ENCODE results near the gene PEF1. TPM values are rescaled to one million over a fixed set of nuclear protein-coding genes. Genes with fewer than 3 reads are reported as not detected.

PEF1 gene, protein sequence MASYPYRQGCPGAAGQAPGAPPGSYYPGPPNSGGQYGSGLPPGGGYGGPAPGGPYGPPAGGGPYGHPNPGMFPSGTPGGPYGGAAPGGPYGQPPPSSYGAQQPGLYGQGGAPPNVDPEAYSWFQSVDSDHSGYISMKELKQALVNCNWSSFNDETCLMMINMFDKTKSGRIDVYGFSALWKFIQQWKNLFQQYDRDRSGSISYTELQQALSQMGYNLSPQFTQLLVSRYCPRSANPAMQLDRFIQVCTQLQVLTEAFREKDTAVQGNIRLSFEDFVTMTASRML
- 10 to 100 TPM; 27.8 to 67.3 (median 62.0) TPM for polyA plus RNA-seq

DNA sequence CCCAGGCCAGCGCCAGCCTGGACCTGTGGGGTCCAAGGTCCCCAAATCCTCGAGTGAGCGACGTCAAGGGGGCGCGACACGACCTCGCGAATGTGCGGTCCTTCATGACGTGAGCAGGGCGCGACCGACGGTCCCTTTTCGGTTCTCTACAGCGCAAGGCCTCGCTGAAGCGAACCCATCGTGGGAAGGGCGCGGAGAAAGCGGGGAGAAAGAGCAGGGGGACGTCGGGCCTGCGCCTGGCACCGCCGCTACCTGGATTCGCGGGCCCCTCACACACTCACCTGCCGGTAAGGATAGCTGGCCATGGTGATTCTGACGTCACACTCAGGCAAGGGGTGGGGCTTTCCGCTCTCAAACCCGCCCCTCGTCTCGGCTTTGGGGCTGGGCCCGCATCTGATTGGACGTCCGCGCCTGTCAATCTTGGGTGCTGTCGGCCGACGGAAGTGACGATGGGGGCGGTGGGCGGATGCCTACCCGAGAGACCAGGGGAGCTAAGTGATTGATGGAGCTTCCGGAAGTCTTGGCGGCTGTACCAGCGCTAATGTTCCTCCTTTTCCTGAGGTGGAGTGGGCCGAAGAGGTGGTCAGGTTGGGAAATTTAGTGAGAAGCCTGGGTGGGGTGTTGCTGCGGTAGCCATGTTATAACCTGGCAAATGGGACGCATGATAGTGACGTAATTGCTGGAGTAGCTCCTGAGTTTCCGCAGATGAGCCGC, at the start of gene PEF1:
Gene PEF1 (minus strand): TSS at position 317 of the 714 bp plus-strand sequence. CDS start 12 bp downstream, at position 305.
- WGBS, 3 donors = 0% methylated on average over 56 of the region's 56 CpGs
- H3K27ac ChIP-seq (ENCODE audit: low read depth, low read length) = peak within 1 kb of the TSS; percentile 99

DNA sequence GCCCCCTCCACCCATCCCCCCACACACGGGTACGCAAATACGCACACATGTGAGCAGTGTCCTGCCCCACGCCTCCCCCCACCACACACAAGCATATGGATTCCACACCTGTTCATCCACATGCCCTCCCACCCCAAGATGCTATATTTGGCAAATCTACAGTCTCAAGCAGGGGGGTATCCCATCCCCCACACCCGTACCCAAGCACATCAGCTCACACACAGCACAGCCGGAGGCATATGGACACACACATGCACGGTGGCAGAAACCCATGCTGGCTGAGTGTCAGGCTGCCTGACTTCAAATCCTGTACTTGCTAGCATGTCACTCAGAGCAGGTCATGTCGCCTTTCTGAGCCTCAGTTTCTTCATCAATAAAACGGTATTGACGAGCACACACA, 48.6 kb upstream of the PEF1 start:
- WGBS, 3 donors = 79 to 89% (median 84%) methylated on average over 10 of the region's 10 CpGs
- no peak overlapping the region for H3K27ac ChIP-seq (ENCODE audit: low read depth, low read length)

DNA sequence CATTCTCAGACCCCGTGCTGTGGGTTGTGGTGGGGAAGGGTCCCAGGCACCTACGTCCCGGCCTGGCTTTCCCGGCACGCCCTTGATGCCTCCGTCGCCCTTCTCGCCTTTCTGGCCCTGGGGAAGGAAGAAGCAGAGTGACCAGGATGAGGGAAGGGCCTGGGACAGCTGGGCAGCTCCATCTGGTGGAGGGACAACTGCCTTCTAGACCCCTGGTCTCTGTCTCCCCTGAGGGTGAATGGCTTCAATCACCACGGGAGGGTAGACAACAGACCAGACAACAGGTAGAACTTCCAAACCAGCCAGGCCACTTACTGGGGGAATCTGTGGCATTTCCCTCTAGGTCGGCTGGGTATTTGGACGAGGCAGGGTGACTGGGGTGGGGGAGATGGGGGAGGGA, 47.3 kb upstream of the PEF1 start:
- 81 to 90% (median 87%) methylated on average over 11 of the region's 11 CpGs for WGBS, 3 donors
- no peak overlapping the region for H3K27ac ChIP-seq (ENCODE audit: low read depth, low read length)

DNA sequence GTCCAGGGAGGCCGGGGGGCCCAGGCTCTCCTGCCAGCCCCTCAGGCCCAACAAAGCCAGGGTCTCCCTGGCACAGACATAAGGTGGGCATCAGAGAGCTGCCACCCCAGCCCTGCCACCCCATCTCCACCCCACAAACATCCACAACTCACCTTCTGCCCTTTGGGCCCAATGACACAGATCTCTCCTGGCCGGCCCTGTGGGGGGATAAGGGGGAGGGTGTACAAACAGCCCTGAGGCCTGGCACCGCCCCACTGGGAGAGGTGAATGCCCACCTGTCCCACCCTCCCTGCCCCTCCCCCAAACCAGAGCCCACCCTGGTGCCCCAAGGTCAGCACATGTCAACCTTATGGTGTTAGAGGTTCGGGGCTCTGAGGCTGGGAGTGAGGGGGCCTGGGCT, 46.8 kb upstream of the PEF1 start:
- H3K27ac ChIP-seq (ENCODE audit: low read depth, low read length) = no peak overlapping the region
- 83 to 93% (median 88%) methylated on average over 2 to 4 of the region's 4 CpGs for WGBS, 3 donors

DNA sequence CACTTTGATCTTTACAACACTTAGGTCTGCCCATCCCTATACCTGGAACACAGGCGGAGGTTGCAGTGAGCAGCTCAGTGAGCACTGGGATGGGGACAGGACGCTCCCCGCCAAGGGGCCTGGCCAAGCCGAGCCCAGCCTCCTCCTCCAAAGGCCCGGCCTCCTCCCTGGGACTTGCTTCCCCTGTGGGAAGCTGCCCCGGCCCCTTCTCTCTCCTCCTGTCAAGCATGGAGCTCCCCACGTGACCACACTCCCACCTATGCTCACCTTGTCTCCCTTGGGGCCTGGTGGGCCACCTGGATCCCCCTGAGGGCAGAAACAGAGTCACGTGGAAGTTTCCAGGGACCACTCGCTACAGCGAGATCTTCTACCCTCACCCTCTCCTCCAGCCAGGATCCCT, 46.2 kb upstream of the PEF1 start:
- whole genome bisulfite sequencing, 3 donors = 88 to 93% (median 91%) methylated on average over 10 of the region's 10 CpGs
- H3K27ac ChIP-seq (ENCODE audit: low read depth, low read length) = no peak overlapping the region

DNA sequence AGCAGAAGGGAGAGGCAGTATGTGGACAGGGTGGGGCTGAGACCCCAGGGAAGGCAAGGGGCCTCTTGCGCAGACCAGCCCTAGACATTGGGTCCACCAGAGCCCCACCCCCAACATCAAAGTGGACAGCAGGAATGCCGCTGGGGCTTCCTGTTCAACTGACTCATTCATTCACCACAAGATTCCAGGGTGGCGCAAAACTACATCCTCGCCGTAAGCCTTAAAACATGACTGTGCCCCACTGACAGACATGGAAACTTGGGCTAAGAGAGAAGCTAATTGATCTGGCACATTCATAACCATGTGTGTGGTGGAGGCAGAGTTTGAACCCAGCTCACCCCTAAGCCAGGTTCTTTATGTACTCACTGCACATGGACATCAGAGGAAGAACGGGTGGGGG, 45.2 kb upstream of the PEF1 start:
- H3K27ac ChIP-seq (ENCODE audit: low read depth, low read length) = no peak overlapping the region

DNA sequence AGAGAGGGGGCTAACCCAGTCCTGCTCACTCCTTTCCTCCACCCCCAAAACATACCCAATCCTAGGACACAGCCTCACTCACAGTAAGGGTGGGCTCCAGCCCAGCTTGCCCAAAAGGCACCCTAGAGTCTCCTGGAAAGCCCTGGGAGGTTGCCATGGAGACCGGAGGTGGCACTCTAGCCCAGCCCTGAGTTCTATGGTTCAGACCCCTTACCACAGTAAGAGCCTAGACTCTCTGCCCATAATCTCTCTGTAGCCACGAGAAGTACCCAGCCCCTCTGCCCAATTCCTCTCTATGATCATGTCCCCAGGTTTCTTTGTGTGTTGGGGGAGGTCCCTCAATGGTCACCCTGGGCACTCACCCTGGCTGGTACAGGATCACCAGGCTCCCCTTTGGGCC, 44.7 kb upstream of the PEF1 start:
- WGBS, 3 donors = 53 to 80% (median 68%) methylated on average over 2 of the region's 2 CpGs
- no peak overlapping the region for H3K27ac ChIP-seq (ENCODE audit: low read depth, low read length)

More for the DNA sequence above, 45.2 kb upstream of the PEF1 start:
- WGBS, 3 donors = 75 to 85% (median 77%) methylated on average over 6 of the region's 6 CpGs

DNA sequence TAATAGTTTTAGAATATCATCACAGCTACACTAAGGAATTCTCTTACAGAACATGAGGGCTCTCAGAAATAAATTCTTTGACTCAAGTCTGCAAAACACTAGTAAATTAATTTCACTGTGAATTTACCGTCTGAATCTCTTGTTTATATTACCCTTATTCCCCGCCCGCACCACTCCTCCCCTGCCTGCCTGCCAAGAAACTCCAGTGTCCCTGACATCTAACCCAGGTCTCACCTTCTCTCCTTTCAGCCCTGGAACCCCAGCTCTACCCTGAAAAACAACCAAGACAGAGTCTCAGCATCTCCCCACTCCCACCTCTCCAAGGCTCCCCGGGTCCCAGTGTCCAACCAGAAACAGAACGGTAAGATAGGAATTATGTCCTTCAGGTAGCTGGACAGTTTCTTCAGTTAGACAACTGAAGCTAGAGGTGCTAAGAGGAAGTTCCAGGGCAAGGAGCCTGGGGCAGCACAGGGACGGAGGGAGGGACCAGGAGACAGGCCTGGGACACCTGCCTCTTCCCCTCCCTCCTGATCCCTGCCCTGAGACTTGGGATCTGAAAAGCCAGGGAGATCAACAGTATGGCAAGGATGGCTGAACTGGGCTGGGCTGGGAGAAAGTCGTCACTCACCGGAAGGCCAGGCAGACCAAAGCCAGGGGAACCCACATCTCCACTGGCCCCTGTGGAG, 43.7 kb upstream of the PEF1 start:
- WGBS, 3 donors = 51 to 76% (median 66%) methylated on average over 8 of the region's 8 CpGs
- H3K27ac ChIP-seq (ENCODE audit: low read depth, low read length) = no peak overlapping the region

DNA sequence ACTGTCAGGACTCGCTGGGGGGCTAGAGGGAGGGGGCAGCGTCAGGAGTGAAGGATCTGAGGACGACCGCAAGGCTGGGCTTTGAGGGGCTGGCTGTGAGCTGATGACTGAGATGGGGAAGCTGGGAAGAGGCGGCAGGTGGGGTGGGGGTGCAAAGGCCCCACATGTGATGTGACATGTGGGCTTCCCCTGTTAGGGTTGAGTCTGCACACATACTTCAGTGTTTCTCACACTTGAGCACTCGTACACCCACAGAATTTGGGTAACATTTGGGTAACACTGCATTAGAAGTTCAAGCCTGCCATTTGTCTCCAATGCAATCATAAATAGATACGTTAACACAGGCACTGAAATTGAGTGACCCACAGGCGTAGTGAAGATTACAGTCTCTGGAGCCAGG, 42.9 kb upstream of the PEF1 start:
- H3K27ac ChIP-seq (ENCODE audit: low read depth, low read length) = no peak overlapping the region
- 71 to 85% (median 84%) methylated on average over 8 of the region's 8 CpGs for WGBS, 3 donors

DNA sequence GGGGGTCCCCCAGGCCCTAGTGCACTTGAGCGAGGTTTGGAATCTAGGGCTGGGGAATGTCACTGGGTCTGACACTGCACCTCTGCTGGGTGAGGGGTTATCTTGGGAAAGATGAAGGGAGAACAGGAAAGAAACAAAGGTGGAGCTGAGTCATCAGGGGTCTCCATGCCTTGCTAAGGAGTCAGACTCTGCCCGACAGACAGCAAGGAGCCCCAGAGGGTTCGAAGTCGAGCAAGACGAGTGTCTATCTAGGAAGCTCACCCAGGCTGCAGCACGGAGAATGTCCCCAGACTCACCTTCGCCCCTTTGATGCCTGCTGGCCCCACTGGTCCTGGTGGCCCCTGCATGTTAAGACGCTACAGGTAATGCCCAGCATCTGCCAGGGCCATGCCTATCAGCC, 41.1 kb upstream of the PEF1 start:
- no peak overlapping the region for H3K27ac ChIP-seq (ENCODE audit: low read depth, low read length)
- WGBS, 3 donors = 77 to 91% (median 88%) methylated on average over 8 of the region's 8 CpGs

DNA sequence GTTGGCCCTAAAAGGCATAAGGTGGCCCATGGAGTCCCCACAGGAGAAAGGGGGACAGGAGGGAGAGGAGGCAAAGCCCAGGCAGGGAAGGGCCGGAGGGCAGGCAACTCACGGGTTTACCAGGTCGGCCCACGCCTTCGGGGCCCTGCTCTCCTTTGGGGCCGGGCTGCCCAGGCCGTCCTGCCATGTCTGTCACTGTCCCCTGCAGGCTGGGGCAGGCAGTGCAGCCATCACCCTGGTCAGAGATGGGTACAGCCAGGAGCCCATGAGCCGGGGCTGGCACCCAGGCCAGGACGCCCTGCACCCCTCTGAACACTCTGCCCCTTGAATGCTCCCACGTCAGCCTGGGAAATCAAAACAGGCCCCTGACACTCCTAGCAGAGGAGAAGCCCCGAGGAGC, 39.3 kb upstream of the PEF1 start:
- 50 to 85% (median 78%) methylated on average over 11 of the region's 11 CpGs for WGBS, 3 donors
- no peak overlapping the region for H3K27ac ChIP-seq (ENCODE audit: low read depth, low read length)

DNA sequence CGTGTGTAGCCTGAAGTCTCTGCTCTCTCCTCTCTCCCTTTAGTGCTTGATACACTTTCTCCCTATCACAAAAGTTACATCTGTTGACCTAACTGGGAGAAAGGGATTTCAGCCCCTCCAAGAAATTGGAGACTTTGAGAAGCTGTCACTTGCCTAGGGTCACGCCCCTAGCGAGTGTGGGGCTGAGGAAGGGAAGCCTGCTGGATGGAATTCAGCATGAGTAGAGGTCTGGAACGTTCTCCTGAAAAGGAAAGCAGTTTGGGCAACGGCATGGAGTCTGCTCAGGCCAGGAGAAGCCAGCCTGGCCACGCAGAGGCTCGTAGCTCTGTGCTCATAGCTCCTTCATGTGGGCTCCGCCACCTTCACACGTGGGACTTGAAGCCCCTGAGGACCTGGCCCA, 36.7 kb upstream of the PEF1 start:
- no peak overlapping the region for H3K27ac ChIP-seq (ENCODE audit: low read depth, low read length)
- WGBS, 3 donors = 60 to 73% (median 62%) methylated on average over 9 of the region's 9 CpGs

DNA sequence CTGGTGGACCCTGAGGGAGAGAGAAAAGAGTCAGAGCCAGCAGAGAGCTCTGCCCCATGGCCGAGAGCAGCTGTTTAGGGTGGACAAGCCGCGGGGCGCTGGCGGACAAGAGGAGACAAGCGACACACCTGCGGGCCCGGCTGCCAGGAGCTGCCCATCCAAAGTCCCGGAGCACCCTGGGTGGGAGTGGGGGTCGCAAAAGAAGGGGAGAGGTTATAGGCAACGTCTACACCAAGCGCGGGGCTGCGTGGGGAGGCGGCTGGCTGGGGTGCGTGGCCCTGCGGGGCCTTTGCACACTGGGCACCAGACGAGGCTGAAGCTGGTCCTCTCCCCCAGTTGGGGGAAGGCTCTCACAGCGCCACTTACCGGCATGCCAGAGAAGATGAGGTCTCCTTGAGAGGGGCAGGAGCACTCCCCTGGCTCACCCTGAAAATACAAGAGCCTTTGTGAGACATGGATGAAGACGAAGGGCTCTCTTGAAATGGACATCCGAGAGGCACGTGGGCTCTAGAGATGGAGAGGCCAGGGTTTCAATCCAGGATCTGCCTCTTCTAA, 35.1 kb upstream of the PEF1 start:
- no peak overlapping the region for H3K27ac ChIP-seq (ENCODE audit: low read depth, low read length)
- 71 to 86% (median 83%) methylated on average over 23 of the region's 23 CpGs for WGBS, 3 donors

DNA sequence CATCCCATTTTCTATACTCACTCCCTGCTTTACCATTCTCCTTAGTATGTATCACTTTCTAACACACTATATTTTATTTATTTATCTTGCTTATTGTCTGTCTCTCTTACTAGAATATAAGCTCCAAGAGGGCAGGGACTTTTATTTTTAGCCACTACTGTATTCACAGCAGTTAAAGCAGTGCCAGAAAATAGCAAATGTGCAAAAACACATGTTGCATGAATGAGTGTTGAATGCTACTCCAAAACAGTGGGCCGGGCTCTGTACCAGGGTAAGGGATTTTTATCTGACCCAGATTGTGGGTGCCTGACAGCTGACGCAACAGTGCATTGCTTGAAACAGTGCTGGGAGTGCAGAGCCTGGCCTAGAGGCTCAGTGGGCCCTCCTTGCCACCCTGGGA, 34.4 kb upstream of the PEF1 start:
- WGBS, 3 donors = 38 to 46% (median 45%) methylated on average over 2 of the region's 2 CpGs
- no peak overlapping the region for H3K27ac ChIP-seq (ENCODE audit: low read depth, low read length)

DNA sequence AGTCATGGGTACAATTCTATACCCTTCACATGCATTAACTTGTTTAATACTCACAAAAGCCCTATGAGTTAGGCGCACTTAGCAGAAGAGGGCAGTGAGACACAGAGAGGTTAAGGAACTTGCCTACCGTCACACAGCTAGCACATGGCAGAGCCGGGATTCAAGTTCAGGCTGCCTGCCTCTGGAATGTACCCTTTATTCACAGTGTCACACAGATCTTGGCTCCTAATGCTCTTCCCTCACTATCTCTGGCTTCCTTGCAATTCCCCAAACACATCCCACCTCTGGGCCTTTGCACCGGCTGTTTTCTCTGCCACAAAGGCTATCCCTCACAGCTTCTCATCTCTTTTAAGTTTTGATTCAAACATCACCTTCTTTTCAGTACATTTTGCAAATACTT, 34.0 kb upstream of the PEF1 start:
- no peak overlapping the region for H3K27ac ChIP-seq (ENCODE audit: low read depth, low read length)
- WGBS, 3 donors = 84 to 95% (median 85%) methylated on average over 4 of the region's 4 CpGs

DNA sequence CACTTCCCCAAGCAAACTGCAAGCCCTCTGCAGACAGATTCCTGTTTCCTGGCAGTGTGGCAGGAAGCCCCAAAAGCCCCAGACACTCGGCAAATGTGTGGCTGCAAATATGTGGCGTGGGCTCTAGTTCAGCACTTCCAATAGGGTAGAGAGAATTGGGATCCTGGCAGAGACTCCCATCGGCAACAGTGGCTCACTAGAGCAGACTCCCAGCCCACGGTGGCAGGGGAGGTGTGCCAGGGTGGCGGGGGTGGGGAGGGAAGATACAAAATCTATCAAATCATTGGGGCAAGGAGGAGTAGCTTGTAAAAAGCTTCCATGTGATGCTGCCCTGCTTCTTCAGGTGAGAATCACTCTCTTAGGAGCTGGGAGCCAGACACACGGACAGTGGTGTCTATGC, 33.3 kb upstream of the PEF1 start:
- WGBS, 3 donors = 61 to 72% (median 68%) methylated on average over 6 of the region's 6 CpGs

DNA sequence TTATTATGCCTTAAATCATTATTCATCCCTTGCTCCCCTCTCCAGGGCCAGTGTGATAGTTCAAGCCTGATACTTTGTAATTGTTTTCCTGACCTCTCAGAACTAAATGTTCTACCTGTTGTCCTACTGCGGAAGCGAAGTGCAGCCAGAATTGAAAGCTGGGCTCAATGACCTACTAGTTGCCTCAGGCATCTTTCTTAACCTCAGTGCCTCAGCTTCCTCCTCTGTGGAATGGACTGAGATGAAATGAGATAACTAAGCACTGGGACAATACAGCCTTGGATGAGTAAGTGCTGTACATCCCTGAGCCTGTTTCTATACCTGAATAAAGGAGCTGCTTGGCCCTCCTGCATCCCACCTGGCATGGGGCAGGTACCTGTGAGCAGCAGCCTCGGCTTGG, 32.7 kb upstream of the PEF1 start:
- 73 to 84% (median 79%) methylated on average over 3 of the region's 3 CpGs for WGBS, 3 donors
- H3K27ac ChIP-seq (ENCODE audit: low read depth, low read length) = no peak overlapping the region

More for the DNA sequence above, 33.3 kb upstream of the PEF1 start:
- H3K27ac ChIP-seq (ENCODE audit: low read depth, low read length) = no peak overlapping the region

DNA sequence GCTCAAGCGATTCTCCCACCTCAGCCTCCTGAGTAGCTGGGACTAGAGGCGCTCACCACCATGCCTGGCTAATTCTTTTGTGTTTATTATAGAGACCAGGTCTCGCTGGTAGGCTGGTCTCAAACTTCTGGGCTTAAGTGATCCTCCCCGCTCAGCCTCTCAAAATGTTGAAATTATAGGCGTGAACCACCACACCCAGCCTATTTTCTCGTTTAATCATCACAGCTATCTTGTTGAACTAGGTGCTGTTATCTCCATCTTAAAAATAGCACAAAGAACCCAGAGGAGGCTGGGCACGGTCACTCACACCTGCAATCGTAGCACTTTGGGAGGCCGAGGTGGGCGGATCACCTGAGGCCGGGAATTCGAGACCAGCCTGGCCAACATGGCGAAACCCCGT, 31.1 kb upstream of the PEF1 start:
- 78 to 92% (median 88%) methylated on average over 14 of the region's 14 CpGs for WGBS, 3 donors

DNA sequence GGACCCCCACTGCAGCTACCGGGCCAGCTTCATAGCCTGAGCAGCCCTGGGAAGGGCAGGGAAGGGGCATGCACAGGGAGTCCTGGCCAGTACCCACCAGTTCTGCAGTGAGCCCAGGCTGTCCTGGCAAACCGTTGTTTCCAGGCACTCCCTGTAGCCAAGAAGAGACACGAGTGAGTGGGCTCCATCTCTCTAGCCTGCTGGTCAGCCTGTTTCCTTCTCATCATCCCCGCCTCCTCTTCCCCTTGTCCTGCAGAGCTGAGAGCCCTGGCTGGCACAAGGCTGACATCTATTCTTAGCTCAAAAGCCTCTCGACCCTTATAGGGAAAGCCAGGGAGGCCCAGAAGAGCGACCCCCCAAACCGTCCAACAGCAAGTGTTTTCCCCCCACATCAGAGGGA, 30.5 kb upstream of the PEF1 start:
- no peak overlapping the region for H3K27ac ChIP-seq (ENCODE audit: low read depth, low read length)
- WGBS, 3 donors = 71 to 83% (median 81%) methylated on average over 7 of the region's 7 CpGs

More for the DNA sequence above, 31.1 kb upstream of the PEF1 start:
- no peak overlapping the region for H3K27ac ChIP-seq (ENCODE audit: low read depth, low read length)
